ENCODE results near the gene RNASET2. TPM values are rescaled to one million over a fixed set of nuclear protein-coding genes. Genes with fewer than 3 reads are reported as not detected.

Gene RNASET2
- total and polyA plus RNA-seq, 3 donors from 2014 or later: 44.5 to 56.1 (median 50.2) TPM

- Histone ChIP-seq H3K4me1 (peaks cover 34% of the 10 kb centered on the region), H3K27ac (no peak overlapping the region), H3K4me3 (no peak overlapping the region), H3K9me3 (no peaks in the 10 kb centered on the region), H3K36me3 (ENCODE audit: low read depth, missing control alignments) (no peaks in the 10 kb centered on the region), H3K27me3 (no peaks in the 10 kb centered on the region)
- intact Hi-C loops (cut with DNase I; ENCODE audit: low total_unique reads): no loop called here
- 66% methylated on average over 13 of the region's 13 CpGs; no CpG with 5 or more reads in 1 of the 2 donors for WGBS, 2 donors
- DNase-seq: no peak
- TF ChIP-seq CTCF (IDR thresholded peaks at IDR 0.05) (no peak), POLR2A (IDR thresholded peaks at IDR 0.05) (no peak)
Observed at GRCh38 chr6:166903500-166903899, 52.9 kb downstream of the RNASET2 start.

GRCh38 chr6:166903027-166903426 is 53.3 kb downstream of the RNASET2 start:
- H3K4me1 ChIP-seq: peaks cover 29% of the 10 kb centered on the region
- DNase-seq: no peak
- no peak overlapping the region for H3K4me3 ChIP-seq
- intact Hi-C loops (cut with DNase I; ENCODE audit: low total_unique reads): no loop called here
- WGBS, 2 donors: 65 to 81% methylated on average over 8 of the region's 8 CpGs
- H3K27ac ChIP-seq: no peak overlapping the region
- no peaks in the 10 kb centered on the region for H3K36me3 ChIP-seq (ENCODE audit: low read depth, missing control alignments)
- H3K27me3 ChIP-seq: no peaks in the 10 kb centered on the region
- no peaks in the 10 kb centered on the region for H3K9me3 ChIP-seq
- TF ChIP-seq POLR2A (IDR thresholded peaks at IDR 0.05) (no peak), CTCF (IDR thresholded peaks at IDR 0.05) (no peak)

GRCh38 chr6:166902211-166902755 is 54.1 kb downstream of the RNASET2 start:
- Histone ChIP-seq H3K9me3 (no peaks in the 10 kb centered on the region), H3K27me3 (no peaks in the 10 kb centered on the region), H3K27ac (no peak overlapping the region), H3K36me3 (ENCODE audit: low read depth, missing control alignments) (no peaks in the 10 kb centered on the region), H3K4me3 (peak overlapping the region; percentile 18 to 48), H3K4me1 (peaks cover 21% of the 10 kb centered on the region)
- intact Hi-C loops (cut with DNase I; ENCODE audit: low total_unique reads): no loop called here
- 71 to 77% methylated on average over 33 of the region's 33 CpGs for WGBS, 2 donors
- TF ChIP-seq CTCF (IDR thresholded peaks at IDR 0.05): no peak
- no peak for TF ChIP-seq POLR2A (IDR thresholded peaks at IDR 0.05)
- DNase-seq: no peak

- no peak for DNase-seq
- intact Hi-C loops (cut with DNase I; ENCODE audit: low total_unique reads): no loop called here
Observed at GRCh38 chr6:166901626-166902025, 54.7 kb downstream of the RNASET2 start.

More at GRCh38 chr6:166901626-166902025, 54.7 kb downstream of the RNASET2 start:
- no peaks in the 10 kb centered on the region for H3K36me3 ChIP-seq (ENCODE audit: low read depth, missing control alignments)
- H3K27me3 ChIP-seq: no peaks in the 10 kb centered on the region
- H3K4me3 ChIP-seq: peak overlapping the region; percentile 18 to 48
- TF ChIP-seq POLR2A (IDR thresholded peaks at IDR 0.05) (no peak), CTCF (IDR thresholded peaks at IDR 0.05) (no peak)
- WGBS, 2 donors: 76 to 78% methylated on average over 45 of the region's 45 CpGs
- no peak overlapping the region for H3K27ac ChIP-seq
- H3K9me3 ChIP-seq: no peaks in the 10 kb centered on the region
- H3K4me1 ChIP-seq: peaks cover 16% of the 10 kb centered on the region

Data from testis (tissue), 3 donors.